T-helper 1 cell treated with Interleukin-12 subunit alpha and Interleukin-12 subunit beta and Interleukin-4 antibody, amounts not matched to agents 30 ng/mL and 1 ng/mL, for 36 hours (primary cell): Measurements from ENCODE around the gene KIAA1614. TPM values are rescaled to one million over a fixed set of nuclear protein-coding genes. Genes with fewer than 3 reads are reported as not detected.

Experiments used
- intact Hi-C: fragments of 100-400 bp; cut with micrococcal nuclease; formaldehyde crosslinking; loops from one replicate; pipeline ENCODE4 v1.15.1; 2024
- total RNA-seq: library from RNA; stranded (reverse); gene quantifications from 2 replicates; pipeline ENCODE4 v1.2.3, GENCODE V29; 2022

KIAA1614 gene
- total RNA-seq, 1 donor from 2014 or later, result 0.37 TPM

- intact Hi-C loops, result loop anchor here (1.0 to 10.0 kb wide), 10 partner anchors 40 to 1047 kb away; partner anchors contain the start of genes ACBD6, IER5 and XPR1
Observed at GRCh38 chr1:180981596-180982387, 69.1 kb downstream of the KIAA1614 start.

GRCh38 chr1:180982422-180982821 lies 69.7 kb downstream of the KIAA1614 start:
- intact Hi-C loops, result loop anchor here (5.0 to 10.0 kb wide), 5 partner anchors 75 to 480 kb away; partner anchors contain the start of genes ACBD6 and IER5

DNA sequence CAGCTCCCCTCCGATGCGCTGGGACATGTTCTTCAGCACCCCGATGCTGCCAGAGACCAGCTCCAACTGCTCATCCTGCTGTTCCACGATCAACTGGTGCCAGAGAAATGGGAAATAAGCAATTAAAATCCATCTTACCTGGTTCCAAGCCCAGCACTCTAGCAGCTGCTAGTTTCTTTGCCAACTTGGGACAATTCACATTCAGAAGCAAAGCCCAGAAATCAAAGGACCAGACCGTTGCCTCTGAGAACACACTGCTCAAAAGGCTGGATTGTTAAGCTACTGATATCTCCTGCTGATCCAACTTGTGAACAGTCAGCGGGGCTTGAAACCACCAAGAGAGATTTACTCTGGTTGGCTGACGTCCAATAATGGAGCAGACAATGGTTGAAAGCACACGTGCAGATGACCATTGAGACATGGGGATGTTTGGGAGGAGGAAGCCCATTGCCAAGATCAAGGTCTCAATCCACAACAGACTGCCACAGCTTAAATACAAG lies 75.6 kb downstream of the KIAA1614 start:
- intact Hi-C loops, result loop anchor here (10.0 kb wide), 1 partner anchor 436 kb away; no protein-coding TSS in a partner anchor

- intact Hi-C loops, result no loop called here
Observed at GRCh38 chr1:180994262-180994661, 81.6 kb downstream of the KIAA1614 start.

DNA sequence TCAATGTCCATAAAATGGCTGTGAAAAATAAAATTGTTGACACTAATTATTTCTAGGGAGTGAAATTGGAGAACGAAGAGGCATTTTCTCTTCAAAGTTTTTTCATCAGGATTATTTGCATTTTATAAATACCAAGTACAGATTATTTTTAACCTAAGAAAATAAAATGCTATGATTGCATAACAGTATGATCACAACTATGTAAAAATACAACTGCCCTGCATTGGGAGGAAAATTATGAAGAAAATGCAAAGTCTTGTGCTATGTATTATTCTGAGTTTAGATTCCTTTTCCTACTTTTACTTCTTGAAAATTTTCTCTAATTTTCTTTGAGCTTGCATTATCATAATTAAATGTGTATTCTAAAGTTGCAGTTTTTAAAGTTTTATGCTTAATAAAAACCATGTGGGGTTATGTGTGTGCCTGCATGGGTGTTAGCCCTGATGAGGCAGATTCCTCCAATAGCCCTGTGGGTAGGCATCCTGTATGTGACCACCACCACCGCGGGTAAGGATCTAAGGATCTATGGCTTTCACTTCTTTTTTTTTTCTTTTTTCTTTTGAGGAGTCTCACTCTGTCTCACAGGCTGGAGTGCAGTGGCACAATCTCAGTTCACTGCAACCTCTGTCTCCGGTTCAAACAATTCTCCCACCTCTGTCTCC lies 85.3 kb downstream of the KIAA1614 start:
- intact Hi-C loops, result no loop called here

Other genes starting within 250 kb of the KIAA1614 start
- 25.8 and 26.8 TPM in 2 replicates for gene STX6, start 110.0 kb downstream of the KIAA1614 start, total RNA-seq
- 38.8 and 39.7 TPM in 2 replicates for gene MR1, start 121.1 kb downstream of the KIAA1614 start, total RNA-seq
- gene IER5, start 175.8 kb downstream of the KIAA1614 start, total RNA-seq, result 60.3 and 62.1 TPM in 2 replicates